C1 segment of cervical spinal cord (tissue), 14 donors: Measurements from ENCODE around the gene BNC2.
A peak's percentile ranks its signal among the peaks of the same experiment; 100 is the strongest.

ENCODE experiments used
- DNase-seq, 14 donors: peaks; one replicate each; lab custom pipeline; 2025; lab: John Stamatoyannopoulos, UW

Gene BNC2

DNA sequence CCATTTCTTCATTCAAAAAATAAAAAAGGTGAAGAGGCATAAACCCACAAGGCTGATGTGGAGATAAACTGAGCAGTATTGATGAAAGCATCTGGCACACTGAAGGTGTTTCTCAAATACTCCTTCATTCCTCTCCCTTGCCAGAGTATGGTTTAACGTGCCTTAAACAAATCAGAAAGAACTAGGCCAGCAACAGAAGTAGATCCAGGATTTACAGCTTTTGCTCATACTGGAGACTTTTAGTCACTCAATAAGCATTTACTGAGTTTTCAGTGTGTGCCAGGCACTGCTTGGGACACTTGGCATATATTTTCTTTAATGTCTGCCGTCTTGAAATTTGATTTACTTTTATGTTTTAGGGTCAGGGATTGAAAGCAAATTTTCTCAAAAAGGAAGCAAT is 53.0 kb downstream of the BNC2 start:
- DNase-seq = no peak

DNA sequence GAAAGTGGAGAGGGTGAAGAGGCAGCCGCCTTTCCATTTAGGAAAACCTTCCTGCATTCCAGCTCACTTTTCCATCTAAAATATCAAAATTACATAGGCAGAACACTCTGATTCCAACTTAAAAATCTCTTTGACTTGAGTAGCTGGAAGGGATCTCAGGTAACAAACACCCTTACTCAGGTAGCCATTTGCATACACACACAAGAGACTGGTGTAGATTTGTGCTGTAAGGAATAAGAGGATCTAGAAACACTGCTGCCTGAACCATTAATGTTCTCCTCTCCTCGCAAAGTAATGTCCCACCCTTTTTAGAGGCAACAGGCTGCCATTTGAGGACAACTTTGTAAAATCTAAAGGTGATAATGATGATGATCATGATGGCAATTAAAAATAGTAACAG is 53.5 kb downstream of the BNC2 start:
- DNase-seq = no peak

DNA sequence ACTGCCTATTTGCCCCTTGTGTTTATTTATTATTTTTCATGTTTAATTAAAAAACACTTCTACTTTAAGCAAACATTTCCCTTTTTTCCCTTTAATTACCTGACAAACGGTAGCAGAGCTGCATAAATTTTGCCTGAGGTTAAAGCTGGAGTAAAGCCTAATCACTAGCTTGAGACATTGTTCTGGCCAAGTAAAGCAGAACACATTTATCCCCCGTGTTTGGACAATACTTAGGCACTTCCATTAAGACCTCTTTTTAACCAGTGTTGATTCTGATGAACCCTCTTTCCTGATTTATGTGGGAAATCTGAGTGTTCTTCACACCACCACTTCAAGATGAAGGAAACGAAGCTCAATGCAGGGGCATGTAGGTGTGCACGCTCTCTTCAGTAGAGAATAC is 54.5 kb downstream of the BNC2 start:
- no peak for DNase-seq

DNA sequence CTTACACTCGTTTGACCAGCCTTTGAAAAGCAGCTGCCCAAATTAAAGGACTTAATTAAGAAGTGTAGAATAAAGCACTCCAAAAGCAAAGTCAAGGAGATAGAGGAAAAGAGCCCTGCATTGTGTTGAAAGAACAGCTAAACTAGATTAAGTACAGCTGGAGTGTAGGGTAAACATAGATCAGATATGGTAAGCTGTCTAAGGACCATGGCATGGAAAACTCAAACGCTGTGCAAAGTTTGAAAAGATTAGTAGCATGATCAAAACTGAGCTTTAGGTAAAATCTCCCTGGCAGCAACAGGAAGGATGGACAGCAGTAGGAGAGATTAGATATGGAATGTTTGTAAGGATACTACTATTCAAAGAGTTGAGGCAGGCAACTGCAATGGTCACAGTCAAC is 55.4 kb downstream of the BNC2 start:
- no peak for DNase-seq

- DNase-seq = no peak
Observed at GRCh38 chr9:16813838-16814237, 56.6 kb downstream of the BNC2 start.

GRCh38 chr9:16811987-16812685 is 58.3 kb downstream of the BNC2 start:
- DNase-seq = no peak

DNA sequence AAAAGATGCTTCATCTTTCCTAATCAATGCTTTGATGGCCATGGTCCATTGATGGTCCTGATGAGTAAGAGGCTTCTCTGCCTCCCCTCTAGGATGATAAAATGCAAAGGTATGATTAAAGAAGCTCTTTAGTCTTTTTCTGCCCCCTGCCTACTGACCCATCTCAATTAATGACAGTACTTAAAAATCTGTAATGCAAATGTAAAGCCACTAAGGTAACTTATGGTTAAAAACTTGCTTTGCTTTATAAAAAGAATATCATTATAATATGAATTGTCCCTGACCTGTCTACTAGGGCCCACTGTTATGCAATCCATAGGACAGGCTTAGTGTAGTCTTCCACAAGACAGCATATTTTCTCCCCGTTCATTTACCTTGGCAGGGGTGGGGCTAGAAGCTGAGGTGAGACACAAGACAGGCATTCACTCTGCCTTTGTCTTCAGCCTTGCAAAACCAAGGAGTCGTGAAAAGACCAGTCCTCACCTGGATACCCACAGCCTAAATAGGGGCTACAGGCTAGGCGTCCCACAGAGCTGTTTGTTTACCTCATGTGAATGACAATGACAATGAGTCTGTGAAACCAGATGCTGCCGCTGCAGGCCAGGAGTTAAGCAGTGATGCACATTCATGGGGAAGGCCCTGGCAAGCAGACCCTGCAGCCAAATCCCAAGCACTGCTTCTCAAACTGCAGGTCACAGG is 60.4 kb downstream of the BNC2 start:
- no peak for DNase-seq

DNA sequence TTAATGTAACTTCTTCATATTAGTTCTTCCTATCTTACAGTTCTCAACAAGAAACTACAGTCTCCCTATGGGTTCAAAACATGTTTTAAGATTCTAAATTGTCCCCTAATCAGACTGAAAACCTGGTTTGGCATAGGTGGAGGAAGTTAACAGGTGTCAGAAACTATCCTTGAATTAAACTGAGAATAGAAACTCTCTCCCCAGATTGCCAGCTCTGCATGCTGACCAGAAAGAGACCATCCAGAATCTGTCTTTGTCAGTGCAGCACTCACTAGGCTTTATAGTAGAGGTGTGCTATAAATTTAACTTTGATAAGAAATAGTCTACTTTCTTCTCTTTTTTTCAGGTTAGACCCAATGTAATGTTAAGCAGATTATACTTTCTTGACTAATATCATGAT is 63.8 kb downstream of the BNC2 start:
- DNase-seq = no peak

DNA sequence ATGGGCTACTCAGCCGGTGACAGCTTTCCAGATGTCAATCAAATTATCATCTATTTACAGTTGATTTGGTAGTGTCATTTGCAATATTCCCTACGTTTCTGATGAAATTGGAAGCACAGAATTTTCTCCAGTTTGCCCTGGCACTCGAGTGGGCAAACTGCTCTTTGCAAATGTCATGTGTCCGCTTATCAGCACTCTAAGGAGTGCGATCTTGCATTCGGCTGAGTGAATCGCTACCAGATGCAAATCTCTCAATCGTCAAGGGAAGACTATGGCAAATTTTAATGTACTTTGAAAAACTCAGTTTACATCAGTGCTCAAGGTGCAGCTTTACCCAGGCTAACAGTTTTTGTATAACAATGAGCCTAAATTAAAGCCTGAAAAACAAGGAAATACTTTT is 66.8 kb downstream of the BNC2 start:
- DNase-seq = no peak

DNA sequence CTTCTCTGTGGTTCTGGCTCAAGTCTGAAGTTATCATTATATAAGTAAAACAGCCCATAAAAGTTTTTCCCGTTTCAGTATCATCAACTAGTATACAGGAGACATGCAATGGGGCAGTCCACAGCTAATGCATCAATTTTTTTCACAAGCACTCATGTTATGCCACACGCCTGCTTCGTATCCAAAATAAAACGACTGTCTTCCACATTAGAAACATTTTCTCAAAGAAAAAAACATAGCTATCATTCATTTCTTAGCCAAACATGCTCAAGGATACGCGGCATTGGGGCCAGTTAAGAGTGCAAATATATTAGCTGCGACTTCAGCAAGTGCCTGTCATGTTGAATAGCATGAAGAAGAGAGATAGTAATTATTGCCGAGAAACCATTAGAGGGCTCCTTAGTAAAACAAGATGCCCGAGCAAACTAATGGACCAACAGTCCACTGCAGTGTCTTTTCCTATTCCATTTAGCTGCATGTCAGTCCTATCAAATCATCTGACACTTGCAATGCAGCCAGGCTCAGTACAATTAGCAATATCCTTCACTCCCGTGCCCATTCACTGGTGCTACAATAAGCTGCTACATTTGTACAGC is 68.5 kb downstream of the BNC2 start:
- DNase-seq = no peak

DNA sequence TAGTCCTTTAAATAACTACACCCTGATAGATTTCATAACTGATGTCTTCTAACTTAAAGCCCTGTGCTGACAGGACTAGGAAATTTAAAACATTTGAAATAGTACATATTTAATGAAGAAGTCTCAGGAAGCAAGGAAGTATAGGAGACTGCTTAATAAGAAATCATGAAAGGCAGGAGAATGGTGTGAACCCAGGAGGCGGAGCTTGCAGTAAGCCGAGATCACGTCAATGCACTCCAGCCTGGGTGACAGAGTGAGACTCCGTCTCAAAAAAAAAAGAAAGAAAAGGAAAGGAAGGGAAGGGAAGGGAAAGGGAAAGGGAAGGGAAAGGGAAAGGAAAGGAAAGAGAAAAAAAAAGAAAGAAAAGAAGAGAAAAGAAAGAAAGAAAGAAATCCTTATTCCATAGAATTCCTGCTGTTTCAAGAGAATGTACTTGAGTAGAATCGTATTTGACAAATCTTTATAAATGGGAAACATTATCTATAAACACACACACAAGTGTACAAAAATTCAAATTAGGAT is 74.1 kb downstream of the BNC2 start:
- DNase-seq = no peak

- peak in 1 of 14 donors; percentile 14 for DNase-seq
Observed at GRCh38 chr9:16794871-16795639, 75.4 kb downstream of the BNC2 start.

GRCh38 chr9:16794103-16794502 is 76.4 kb downstream of the BNC2 start:
- no peak for DNase-seq

- DNase-seq = no peak
Observed at GRCh38 chr9:16787724-16788123, 82.7 kb downstream of the BNC2 start.

GRCh38 chr9:16784002-16784401 is 86.5 kb downstream of the BNC2 start:
- DNase-seq = no peak

- DNase-seq = no peak
Observed at GRCh38 chr9:16782490-16782889, 88.0 kb downstream of the BNC2 start.

GRCh38 chr9:16775330-16775729 is 95.1 kb downstream of the BNC2 start:
- DNase-seq = no peak

DNA sequence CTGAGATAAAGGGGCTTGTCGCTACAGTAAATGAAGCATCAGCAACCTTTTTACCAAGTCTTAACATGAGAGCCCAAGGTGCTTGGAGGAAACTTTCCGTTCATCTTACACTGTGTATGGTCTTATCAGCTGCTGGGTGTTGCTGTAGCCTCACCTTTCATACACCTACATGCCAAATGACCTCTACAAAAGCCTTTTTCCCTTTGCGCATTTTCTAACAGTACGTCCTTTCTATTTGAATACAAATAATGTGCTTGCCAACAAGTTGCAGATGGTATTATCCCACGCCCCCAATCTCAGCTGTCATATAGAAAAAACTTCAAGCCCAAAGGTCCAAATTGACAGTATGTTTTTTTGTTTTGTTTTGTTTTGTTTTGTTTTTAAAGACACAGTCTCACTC is 96.9 kb downstream of the BNC2 start:
- no peak for DNase-seq

GRCh38 chr9:16773116-16773515 is 97.4 kb downstream of the BNC2 start:
- DNase-seq = no peak

GRCh38 chr9:16771356-16771755 is 99.1 kb downstream of the BNC2 start:
- DNase-seq = no peak

DNA sequence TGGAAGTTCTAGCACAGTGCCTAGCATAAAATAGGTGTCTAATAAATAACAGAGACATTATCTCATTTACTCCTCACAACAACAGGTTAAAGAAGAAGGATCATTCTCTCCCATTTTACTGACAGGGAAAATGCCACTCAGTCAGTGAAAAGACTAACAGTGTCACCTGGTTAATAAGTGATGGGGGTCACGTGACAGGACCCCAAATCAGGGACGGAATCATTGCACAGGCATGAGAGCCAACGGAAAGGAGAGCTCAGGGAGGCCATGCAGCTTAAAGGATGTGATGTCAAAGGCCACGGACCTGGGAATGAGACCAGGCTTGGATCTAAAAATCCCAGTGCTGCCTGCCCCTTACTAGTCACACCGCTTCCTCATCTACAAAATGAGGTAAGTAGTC is 101.2 kb downstream of the BNC2 start:
- no peak for DNase-seq

DNA sequence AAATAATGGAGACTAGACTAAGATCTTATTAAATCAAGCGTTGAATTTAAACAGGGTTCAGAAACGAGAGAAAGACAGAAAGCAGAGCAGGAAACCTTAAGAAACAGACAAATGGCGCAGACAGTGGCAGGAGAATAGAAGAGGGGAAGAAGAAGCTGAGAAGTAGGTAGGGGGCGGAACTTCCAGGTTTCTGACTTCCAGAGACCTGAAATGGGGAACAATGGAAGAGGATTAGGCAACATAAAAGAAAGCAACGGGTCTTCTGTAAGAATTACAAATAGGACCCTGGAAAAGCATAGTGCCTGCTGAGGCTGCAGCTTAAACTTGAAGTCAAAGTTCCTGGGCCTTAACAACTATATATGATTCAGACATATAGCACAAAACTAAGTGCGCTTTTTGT is 101.7 kb downstream of the BNC2 start:
- DNase-seq = no peak
